GM21423 (cell line): ENCODE results near the gene OSGEPL1.
"Not testable (repeated sequence)": the region's sequence is repeated elsewhere in the genome, so short reads cannot be mapped to it uniquely, and the experiment has no call there.

Experiments used
- ATAC-seq: cut with Tn5 transposase; IDR thresholded peaks from one replicate; pipeline ENCODE4 v1.9.1; 2021; ENCODE audit warnings: mild to moderate bottlenecking, moderate library complexity; ENCODE audit not compliant: unreplicated experiment

Gene OSGEPL1

GRCh38 chr2:189762551-189763298 lies at the start of gene OSGEPL1:
TSS of gene OSGEPL1 (minus strand) at chr2:189762792. CDS start at chr2:189761640, 1,152 bp downstream.
- peak; percentile 96 for ATAC-seq

GRCh38 chr2:189803431-189803830 lies 40.8 kb upstream of the OSGEPL1 start:
- no peak for ATAC-seq

GRCh38 chr2:189802396-189802912 lies 39.9 kb upstream of the OSGEPL1 start:
- no peak for ATAC-seq

- no peak for ATAC-seq
Observed at GRCh38 chr2:189799531-189799930, 36.9 kb upstream of the OSGEPL1 start.

- no peak for ATAC-seq
Observed at GRCh38 chr2:189799030-189799331, 36.4 kb upstream of the OSGEPL1 start.

- peak; percentile 61 for ATAC-seq
Observed at GRCh38 chr2:189798312-189799029, 35.9 kb upstream of the OSGEPL1 start.

- ATAC-seq = no peak
Observed at GRCh38 chr2:189797902-189798301, 35.3 kb upstream of the OSGEPL1 start.

- no peak for ATAC-seq
Observed at GRCh38 chr2:189794310-189794709, 31.7 kb upstream of the OSGEPL1 start.

- ATAC-seq = no peak
Observed at GRCh38 chr2:189791338-189792042, 28.9 kb upstream of the OSGEPL1 start.

GRCh38 chr2:189783927-189784867 lies 21.6 kb upstream of the OSGEPL1 start, which contains the start of the genes ORMDL1 and PMS1:
TSS of gene ORMDL1 (minus strand) at chr2:189784339. CDS start at chr2:189782595, 1,744 bp downstream.
TSS of gene PMS1 (plus strand) at chr2:189784450. CDS start at chr2:189791810, 7,360 bp downstream.
- peak; percentile 94 for ATAC-seq

GRCh38 chr2:189783451-189783926 lies 20.9 kb upstream of the OSGEPL1 start:
- ATAC-seq = peak; percentile 17

- no peak for ATAC-seq
Observed at GRCh38 chr2:189782221-189782671, 19.7 kb upstream of the OSGEPL1 start.

GRCh38 chr2:189772212-189772611 lies 9.6 kb upstream of the OSGEPL1 start:
- ATAC-seq = no peak

GRCh38 chr2:189770590-189771322 lies 8.2 kb upstream of the OSGEPL1 start:
- ATAC-seq = no peak

- no peak for ATAC-seq
Observed at GRCh38 chr2:189763908-189764661, 1.5 kb upstream of the OSGEPL1 start.

GRCh38 chr2:189762229-189762550 lies 402 bp downstream of the OSGEPL1 start:
- ATAC-seq = no peak

GRCh38 chr2:189760154-189760553 lies 2.4 kb downstream of the OSGEPL1 start:
- not testable (repeated sequence) for ATAC-seq

GRCh38 chr2:189756311-189756952 lies 6.2 kb downstream of the OSGEPL1 start:
- no peak for ATAC-seq
